Activated T-cell treated with anti-CD3 and anti-CD28 coated beads, Interleukin-2, amount 50 U/mL, for 24 hours (primary cell): ENCODE results near the gene LRRC72.
"Not testable (repeated sequence)": the region's sequence is repeated elsewhere in the genome, so short reads cannot be mapped to it uniquely, and the experiment has no call there.

Source experiments
- DNase-seq: peaks from one replicate; pipeline ENCODE4 v3.0.0-alpha.2; 2020
- H3K27ac Mint-ChIP-seq: 2 replicates; pipeline ENCODE4 v1.8.0; 2020; ENCODE audit warnings: mild to moderate bottlenecking, mixed read lengths
- H3K27me3 Mint-ChIP-seq: 2 replicates; pipeline ENCODE4 v1.8.0; 2020; ENCODE audit warnings: mixed read lengths
- H3K36me3 Mint-ChIP-seq: 2 replicates; pipeline ENCODE4 v1.8.0; 2020; ENCODE audit warnings: low read depth, mixed read lengths
- H3K4me1 Mint-ChIP-seq: 2 replicates; pipeline ENCODE4 v1.8.0; 2020; ENCODE audit warnings: low read depth, mixed read lengths
- H3K4me3 Mint-ChIP-seq: 2 replicates; pipeline ENCODE4 v1.8.0; 2020; ENCODE audit warnings: mild to moderate bottlenecking, moderate library complexity, mixed read lengths
- H3K9me3 Mint-ChIP-seq: 2 replicates; pipeline ENCODE4 v1.8.0; 2020; ENCODE audit warnings: mixed read lengths

LRRC72 gene

GRCh38 chr7:16581286-16581685, 54.7 kb downstream of the LRRC72 start:
- H3K4me3 Mint-ChIP-seq = no peak overlapping the region
- no peak for DNase-seq
- peaks cover 16% of the 10 kb centered on the region for H3K27me3 Mint-ChIP-seq
- H3K4me1 Mint-ChIP-seq = no peaks in the 10 kb centered on the region
- H3K36me3 Mint-ChIP-seq = no peaks in the 10 kb centered on the region
- no peak overlapping the region for H3K27ac Mint-ChIP-seq
- H3K9me3 Mint-ChIP-seq = no peaks in the 10 kb centered on the region

GRCh38 chr7:16583834-16584233, 57.2 kb downstream of the LRRC72 start:
- Mint-ChIP-seq H3K27ac (no peak overlapping the region), H3K4me1 (no peaks in the 10 kb centered on the region), H3K4me3 (no peak overlapping the region), H3K27me3 (peaks cover 16% of the 10 kb centered on the region), H3K9me3 (no peaks in the 10 kb centered on the region), H3K36me3 (no peaks in the 10 kb centered on the region)
- no peak for DNase-seq

- H3K4me3 Mint-ChIP-seq = no peak overlapping the region
- H3K9me3 Mint-ChIP-seq = no peaks in the 10 kb centered on the region
- no peak for DNase-seq
- H3K36me3 Mint-ChIP-seq = no peaks in the 10 kb centered on the region
- no peak overlapping the region for H3K27ac Mint-ChIP-seq
- H3K4me1 Mint-ChIP-seq = no peaks in the 10 kb centered on the region
- H3K27me3 Mint-ChIP-seq = peaks cover 13% of the 10 kb centered on the region
Measured at GRCh38 chr7:16585540-16585939, 58.9 kb downstream of the LRRC72 start.

GRCh38 chr7:16586081-16586874, 59.7 kb downstream of the LRRC72 start:
- Mint-ChIP-seq H3K27me3 (peaks cover 13% of the 10 kb centered on the region), H3K4me3 (no peak overlapping the region), H3K4me1 (no peaks in the 10 kb centered on the region), H3K9me3 (no peaks in the 10 kb centered on the region), H3K27ac (no peak overlapping the region), H3K36me3 (no peaks in the 10 kb centered on the region)
- no peak for DNase-seq

- peaks cover 13% of the 10 kb centered on the region for H3K27me3 Mint-ChIP-seq
- H3K36me3 Mint-ChIP-seq = no peaks in the 10 kb centered on the region
- no peak overlapping the region for H3K4me3 Mint-ChIP-seq
- no peaks in the 10 kb centered on the region for H3K9me3 Mint-ChIP-seq
- no peak for DNase-seq
- no peak overlapping the region for H3K27ac Mint-ChIP-seq
- H3K4me1 Mint-ChIP-seq = no peaks in the 10 kb centered on the region
Measured at GRCh38 chr7:16587129-16587528, 60.5 kb downstream of the LRRC72 start.

GRCh38 chr7:16587790-16588189, 61.2 kb downstream of the LRRC72 start:
- Mint-ChIP-seq H3K4me1 (no peaks in the 10 kb centered on the region), H3K36me3 (no peaks in the 10 kb centered on the region), H3K27ac (no peak overlapping the region), H3K9me3 (no peaks in the 10 kb centered on the region), H3K4me3 (no peak overlapping the region), H3K27me3 (peaks cover 13% of the 10 kb centered on the region)
- no peak for DNase-seq

- H3K27me3 Mint-ChIP-seq = peaks cover 8% of the 10 kb centered on the region
- no peak for DNase-seq
- H3K4me1 Mint-ChIP-seq = no peaks in the 10 kb centered on the region
- no peak overlapping the region for H3K4me3 Mint-ChIP-seq
- H3K27ac Mint-ChIP-seq = no peak overlapping the region
- no peaks in the 10 kb centered on the region for H3K9me3 Mint-ChIP-seq
- no peaks in the 10 kb centered on the region for H3K36me3 Mint-ChIP-seq
Measured at GRCh38 chr7:16589881-16590280, 63.3 kb downstream of the LRRC72 start.

GRCh38 chr7:16590424-16590823, 63.8 kb downstream of the LRRC72 start:
- no peak overlapping the region for H3K27ac Mint-ChIP-seq
- H3K9me3 Mint-ChIP-seq = no peaks in the 10 kb centered on the region
- H3K36me3 Mint-ChIP-seq = no peaks in the 10 kb centered on the region
- H3K27me3 Mint-ChIP-seq = peaks cover 5% of the 10 kb centered on the region
- no peaks in the 10 kb centered on the region for H3K4me1 Mint-ChIP-seq
- no peak for DNase-seq
- no peak overlapping the region for H3K4me3 Mint-ChIP-seq

GRCh38 chr7:16592395-16592794, 65.8 kb downstream of the LRRC72 start:
- no peak overlapping the region for H3K4me3 Mint-ChIP-seq
- H3K9me3 Mint-ChIP-seq = no peaks in the 10 kb centered on the region
- H3K36me3 Mint-ChIP-seq = no peaks in the 10 kb centered on the region
- no peaks in the 10 kb centered on the region for H3K4me1 Mint-ChIP-seq
- no peaks in the 10 kb centered on the region for H3K27me3 Mint-ChIP-seq
- no peak for DNase-seq
- H3K27ac Mint-ChIP-seq = no peak overlapping the region

- Mint-ChIP-seq H3K4me3 (no peak overlapping the region), H3K9me3 (no peaks in the 10 kb centered on the region), H3K27me3 (no peaks in the 10 kb centered on the region), H3K36me3 (peaks cover 6% of the 10 kb centered on the region), H3K27ac (no peak overlapping the region), H3K4me1 (no peaks in the 10 kb centered on the region)
- no peak for DNase-seq
Measured at GRCh38 chr7:16594061-16594460, 67.4 kb downstream of the LRRC72 start.

- DNase-seq = no peak
- H3K4me3 Mint-ChIP-seq = no peak overlapping the region
- H3K9me3 Mint-ChIP-seq = no peaks in the 10 kb centered on the region
- H3K36me3 Mint-ChIP-seq = peaks cover 13% of the 10 kb centered on the region
- H3K4me1 Mint-ChIP-seq = no peaks in the 10 kb centered on the region
- no peaks in the 10 kb centered on the region for H3K27me3 Mint-ChIP-seq
- H3K27ac Mint-ChIP-seq = no peak overlapping the region
Measured at GRCh38 chr7:16594676-16595075, 68.1 kb downstream of the LRRC72 start.

- not testable (repeated sequence) for DNase-seq, H3K4me1 Mint-ChIP-seq, H3K9me3 Mint-ChIP-seq, H3K27me3 Mint-ChIP-seq, H3K27ac Mint-ChIP-seq, H3K4me3 Mint-ChIP-seq
- H3K36me3 Mint-ChIP-seq = peaks cover 21% of the 10 kb centered on the region
Measured at GRCh38 chr7:16595596-16595995, 69.0 kb downstream of the LRRC72 start.

- Mint-ChIP-seq H3K36me3 (peaks cover 44% of the 10 kb centered on the region), H3K27me3 (no peaks in the 10 kb centered on the region), H3K9me3 (no peaks in the 10 kb centered on the region), H3K4me1 (no peaks in the 10 kb centered on the region), H3K4me3 (no peak overlapping the region), H3K27ac (no peak overlapping the region)
- no peak for DNase-seq
Measured at GRCh38 chr7:16598015-16598414, 71.4 kb downstream of the LRRC72 start.

GRCh38 chr7:16599860-16600259, 73.2 kb downstream of the LRRC72 start:
- DNase-seq = no peak
- Mint-ChIP-seq H3K9me3 (no peaks in the 10 kb centered on the region), H3K27me3 (no peaks in the 10 kb centered on the region), H3K4me1 (no peaks in the 10 kb centered on the region), H3K27ac (no peak overlapping the region), H3K4me3 (no peak overlapping the region), H3K36me3 (peaks cover 59% of the 10 kb centered on the region)

- H3K27ac Mint-ChIP-seq = no peak overlapping the region
- H3K4me1 Mint-ChIP-seq = peaks cover 4% of the 10 kb centered on the region
- DNase-seq = no peak
- H3K4me3 Mint-ChIP-seq = no peak overlapping the region
- H3K9me3 Mint-ChIP-seq = no peaks in the 10 kb centered on the region
- H3K27me3 Mint-ChIP-seq = no peaks in the 10 kb centered on the region
- H3K36me3 Mint-ChIP-seq = peaks cover 81% of the 10 kb centered on the region
Measured at GRCh38 chr7:16603633-16604032, 77.0 kb downstream of the LRRC72 start.

GRCh38 chr7:16604054-16604453, 77.4 kb downstream of the LRRC72 start:
- no peak for DNase-seq
- no peaks in the 10 kb centered on the region for H3K27me3 Mint-ChIP-seq
- H3K4me3 Mint-ChIP-seq = no peak overlapping the region
- H3K27ac Mint-ChIP-seq = no peak overlapping the region
- H3K4me1 Mint-ChIP-seq = peaks cover 4% of the 10 kb centered on the region
- peaks cover 80% of the 10 kb centered on the region for H3K36me3 Mint-ChIP-seq
- H3K9me3 Mint-ChIP-seq = no peaks in the 10 kb centered on the region
